Fibroblast of villous mesenchyme (primary cell): Measurements from ENCODE around the gene KIF5A. TPM values are rescaled to one million over a fixed set of nuclear protein-coding genes. Genes with fewer than 3 reads are reported as not detected.

Experiments used
- DNase-seq: peaks from one replicate; pipeline ENCODE4 v3.0.0-alpha.2; 2010; ENCODE audit warnings: low read depth
- H3K4me3 ChIP-seq: 2 replicates; pipeline ENCODE4 v1.5.1; 2011; ENCODE audit warnings: low read depth, mild to moderate bottlenecking, low read length
- total RNA-seq: library from RNA; depleted of rRNA; stranded (reverse); fragments of >200 nt; gene quantifications from 2 replicates; pipeline ENCODE4 v1.2.3, GENCODE V29; 2012
- TF ChIP-seq, protein P1 (sequence below): IDR thresholded peaks from 2 replicates; pipeline ENCODE4 v1.5.1; 2012; ENCODE audit warnings: low read depth, mild to moderate bottlenecking, low read length; ENCODE audit not compliant: insufficient read depth

Gene KIF5A
- total RNA-seq, 1 donor = 0.86 TPM

DNA sequence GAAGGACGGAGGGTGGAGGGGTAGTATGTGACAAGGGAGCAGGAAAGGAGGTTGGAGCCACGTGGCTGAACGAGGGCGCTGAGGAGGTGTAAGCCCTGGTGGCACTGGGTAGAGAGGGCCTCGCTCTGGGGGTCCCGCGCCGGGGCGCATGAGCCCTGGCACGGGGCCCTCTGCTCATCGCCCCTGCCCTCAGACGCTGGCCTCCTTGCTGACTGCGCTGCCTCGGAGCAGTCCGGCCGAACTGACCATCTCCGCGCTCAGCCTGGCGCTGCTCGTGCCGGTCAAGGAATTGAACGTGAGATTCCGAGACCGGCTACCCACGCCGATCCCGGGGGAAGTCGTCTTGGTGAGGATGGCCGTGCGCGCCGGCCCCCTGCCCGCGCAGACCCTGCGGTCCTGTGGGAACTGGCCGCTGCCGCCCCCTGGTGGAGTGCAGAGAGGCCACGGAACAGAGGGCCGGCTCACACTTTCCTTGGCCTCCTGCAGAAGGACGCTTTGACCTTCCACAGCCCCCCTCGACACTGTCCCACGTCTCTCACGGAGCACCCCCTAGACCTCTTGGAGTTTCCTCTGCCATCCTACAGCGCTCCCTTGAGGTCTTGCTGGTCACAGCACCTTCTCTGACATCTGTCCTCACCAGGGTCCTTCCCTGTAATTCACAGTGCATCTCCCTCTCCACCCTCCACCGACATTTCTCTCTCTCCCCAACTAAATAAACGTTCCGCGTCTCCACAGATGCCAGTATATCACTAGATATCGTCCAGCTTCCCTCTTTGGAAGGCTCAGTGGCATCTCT is 71.9 kb downstream of the KIF5A start:
- TF ChIP-seq, protein P1, sequence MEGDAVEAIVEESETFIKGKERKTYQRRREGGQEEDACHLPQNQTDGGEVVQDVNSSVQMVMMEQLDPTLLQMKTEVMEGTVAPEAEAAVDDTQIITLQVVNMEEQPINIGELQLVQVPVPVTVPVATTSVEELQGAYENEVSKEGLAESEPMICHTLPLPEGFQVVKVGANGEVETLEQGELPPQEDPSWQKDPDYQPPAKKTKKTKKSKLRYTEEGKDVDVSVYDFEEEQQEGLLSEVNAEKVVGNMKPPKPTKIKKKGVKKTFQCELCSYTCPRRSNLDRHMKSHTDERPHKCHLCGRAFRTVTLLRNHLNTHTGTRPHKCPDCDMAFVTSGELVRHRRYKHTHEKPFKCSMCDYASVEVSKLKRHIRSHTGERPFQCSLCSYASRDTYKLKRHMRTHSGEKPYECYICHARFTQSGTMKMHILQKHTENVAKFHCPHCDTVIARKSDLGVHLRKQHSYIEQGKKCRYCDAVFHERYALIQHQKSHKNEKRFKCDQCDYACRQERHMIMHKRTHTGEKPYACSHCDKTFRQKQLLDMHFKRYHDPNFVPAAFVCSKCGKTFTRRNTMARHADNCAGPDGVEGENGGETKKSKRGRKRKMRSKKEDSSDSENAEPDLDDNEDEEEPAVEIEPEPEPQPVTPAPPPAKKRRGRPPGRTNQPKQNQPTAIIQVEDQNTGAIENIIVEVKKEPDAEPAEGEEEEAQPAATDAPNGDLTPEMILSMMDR = peak; percentile 90
- peak overlapping the region; percentile 32 for H3K4me3 ChIP-seq
- DNase-seq = no peak

DNA sequence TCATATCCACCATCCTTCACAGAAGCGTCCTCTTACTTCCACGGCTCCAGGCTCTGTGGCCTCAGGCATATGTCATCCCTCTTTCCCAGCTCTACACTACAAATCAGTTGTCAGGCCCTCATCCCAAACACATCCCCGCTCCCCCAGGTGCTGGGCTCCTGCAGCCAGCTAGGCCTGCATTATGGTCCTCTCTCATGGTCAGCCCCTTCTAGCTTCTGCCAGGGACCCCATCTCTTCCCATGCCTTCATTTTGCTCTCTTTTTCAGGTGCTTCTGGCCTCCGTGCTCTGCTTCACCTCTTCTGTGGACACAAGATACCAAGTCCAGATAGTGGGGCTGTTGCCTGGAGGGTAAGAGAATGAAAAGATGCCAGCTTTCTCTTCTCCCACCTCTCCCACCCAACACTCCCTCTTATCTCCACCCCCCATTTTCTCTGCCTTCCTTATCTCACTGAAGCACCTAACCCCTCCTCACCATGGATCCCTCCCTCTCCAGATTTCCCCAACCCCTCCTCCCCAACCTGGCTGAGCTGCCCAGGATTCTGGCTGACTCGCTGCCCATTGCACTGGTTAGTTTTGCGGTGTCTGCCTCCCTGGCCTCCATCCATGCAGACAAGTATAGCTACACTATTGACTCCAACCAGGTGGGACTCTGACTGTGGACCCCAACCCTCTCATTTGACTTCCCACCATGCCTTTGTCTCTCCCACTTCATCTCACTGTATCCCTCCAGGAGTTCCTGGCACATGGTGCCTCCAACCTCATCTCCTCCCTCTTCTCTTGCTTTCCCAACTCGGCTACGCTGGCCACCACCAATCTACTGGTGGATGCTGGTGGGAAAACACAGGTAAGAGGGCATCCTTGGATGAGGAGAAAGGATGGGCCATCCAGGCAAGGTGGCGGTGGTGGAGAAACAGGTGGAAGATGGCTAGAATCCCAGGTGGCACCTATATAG is 72.7 kb downstream of the KIF5A start:
- TF ChIP-seq, protein P1 = no peak
- DNase-seq = no peak
- no peak overlapping the region for H3K4me3 ChIP-seq

DNA sequence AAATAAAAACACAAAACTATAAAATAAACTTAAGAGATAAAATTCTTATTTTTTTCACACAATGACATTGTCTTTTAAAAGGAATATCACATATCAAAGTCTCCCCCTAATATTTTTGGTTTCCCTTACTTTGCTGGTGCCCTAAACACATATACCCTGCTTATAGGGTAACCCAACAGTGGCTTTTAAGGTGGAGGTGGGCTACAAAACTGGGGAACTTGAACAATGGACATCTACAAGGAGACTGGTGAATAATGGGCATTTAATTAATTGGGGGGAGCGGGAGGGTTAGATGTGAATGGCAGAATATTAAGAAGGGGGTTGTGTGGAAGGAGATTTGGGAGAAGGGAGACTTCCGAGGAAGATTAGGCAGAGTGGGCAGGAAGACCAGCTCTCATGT is 73.5 kb downstream of the KIF5A start:
- DNase-seq = no peak
- TF ChIP-seq, protein P1 = no peak
- no peak overlapping the region for H3K4me3 ChIP-seq

DNA sequence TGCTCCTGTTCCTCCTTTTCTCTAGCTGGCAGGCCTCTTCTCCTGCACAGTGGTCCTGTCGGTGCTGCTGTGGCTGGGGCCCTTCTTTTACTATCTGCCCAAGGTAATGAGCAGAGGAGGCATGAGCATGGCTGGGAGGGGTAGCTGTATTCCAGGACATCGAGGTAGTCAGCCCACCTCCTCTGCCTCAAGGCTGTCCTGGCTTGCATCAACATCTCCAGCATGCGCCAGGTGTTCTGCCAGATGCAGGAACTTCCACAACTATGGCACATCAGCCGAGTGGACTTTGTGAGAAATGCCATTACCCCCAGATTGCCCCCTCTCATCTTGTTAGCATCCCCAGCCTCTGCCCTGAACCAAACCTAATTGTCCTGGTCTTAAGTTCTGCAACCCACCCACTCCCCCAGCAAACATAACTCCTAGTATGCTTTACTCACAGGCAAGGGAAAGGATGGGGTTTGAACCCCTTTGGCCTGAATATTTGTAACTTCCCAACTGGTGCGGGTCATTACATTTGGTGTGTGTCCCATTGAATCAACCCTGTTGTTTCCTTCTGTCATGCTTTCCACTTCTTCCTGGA is 74.1 kb downstream of the KIF5A start:
- H3K4me3 ChIP-seq = no peak overlapping the region
- DNase-seq = no peak
- TF ChIP-seq, protein P1 = no peak

DNA sequence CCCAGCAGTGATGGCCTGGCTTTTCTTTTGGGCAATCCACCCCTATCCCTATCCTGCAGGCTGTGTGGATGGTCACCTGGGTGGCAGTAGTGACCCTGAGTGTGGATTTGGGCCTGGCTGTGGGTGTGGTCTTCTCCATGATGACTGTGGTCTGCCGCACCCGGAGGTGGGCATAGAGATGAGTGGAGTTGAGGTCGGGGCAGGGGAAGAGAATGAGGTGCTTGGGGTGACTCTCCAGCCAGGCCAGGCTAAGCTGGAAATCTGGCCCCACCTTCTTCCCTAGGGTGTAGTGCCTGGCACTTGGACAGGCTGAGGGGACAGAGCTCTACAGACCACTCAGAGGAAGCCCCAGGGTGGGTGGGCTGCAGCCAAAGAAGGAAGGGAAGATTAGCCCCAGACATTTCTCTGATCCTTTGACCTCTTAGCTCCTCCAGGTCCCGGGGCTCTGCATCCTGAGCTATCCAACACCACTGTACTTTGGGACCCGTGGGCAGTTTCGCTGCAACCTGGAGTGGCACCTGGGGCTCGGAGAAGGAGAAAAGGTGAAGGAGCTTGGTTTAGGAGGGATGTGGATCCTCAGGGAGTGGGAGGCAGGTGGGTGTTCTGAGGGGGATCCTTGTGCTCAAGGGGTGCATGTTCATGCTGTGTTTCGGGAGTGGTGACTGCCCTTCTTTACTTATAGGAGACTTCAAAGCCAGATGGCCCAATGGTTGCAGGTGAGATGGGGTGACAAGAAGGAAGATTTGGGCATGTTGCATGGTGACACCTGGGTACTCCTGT is 74.8 kb downstream of the KIF5A start:
- DNase-seq = no peak
- no peak overlapping the region for H3K4me3 ChIP-seq
- TF ChIP-seq, protein P1 = no peak
